Fibroblast of the aortic adventitia (primary cell): ENCODE measurements around the gene USP31. TPM values are rescaled to one million over a fixed set of nuclear protein-coding genes. Genes with fewer than 3 reads are reported as not detected.

Experiments
- DNase-seq: peaks from one replicate; pipeline ENCODE4 v3.0.0-alpha.2; 2010; ENCODE audit warnings: low read depth
- H3K4me3 ChIP-seq: 2 replicates; pipeline ENCODE4 v1.5.1; 2011; ENCODE audit warnings: low read depth, mild to moderate bottlenecking, control low read depth, low read length, moderate library complexity
- total RNA-seq: library from RNA; depleted of rRNA; stranded (reverse); fragments of >200 nt; gene quantifications from 2 replicates; pipeline ENCODE4 v1.2.3, GENCODE V29; 2012; ENCODE audit warnings: low replicate concordance
- TF ChIP-seq, protein P1 (sequence below): IDR thresholded peaks from 2 replicates; pipeline ENCODE4 v1.5.1; 2011; ENCODE audit warnings: mild to moderate bottlenecking, low read length, control low read depth, inconsistent platforms; ENCODE audit not compliant: insufficient read depth

Gene USP31
- total RNA-seq, 1 donor, result 9.0 TPM

- DNase-seq, result peak; percentile 77
- TF ChIP-seq, protein P1, sequence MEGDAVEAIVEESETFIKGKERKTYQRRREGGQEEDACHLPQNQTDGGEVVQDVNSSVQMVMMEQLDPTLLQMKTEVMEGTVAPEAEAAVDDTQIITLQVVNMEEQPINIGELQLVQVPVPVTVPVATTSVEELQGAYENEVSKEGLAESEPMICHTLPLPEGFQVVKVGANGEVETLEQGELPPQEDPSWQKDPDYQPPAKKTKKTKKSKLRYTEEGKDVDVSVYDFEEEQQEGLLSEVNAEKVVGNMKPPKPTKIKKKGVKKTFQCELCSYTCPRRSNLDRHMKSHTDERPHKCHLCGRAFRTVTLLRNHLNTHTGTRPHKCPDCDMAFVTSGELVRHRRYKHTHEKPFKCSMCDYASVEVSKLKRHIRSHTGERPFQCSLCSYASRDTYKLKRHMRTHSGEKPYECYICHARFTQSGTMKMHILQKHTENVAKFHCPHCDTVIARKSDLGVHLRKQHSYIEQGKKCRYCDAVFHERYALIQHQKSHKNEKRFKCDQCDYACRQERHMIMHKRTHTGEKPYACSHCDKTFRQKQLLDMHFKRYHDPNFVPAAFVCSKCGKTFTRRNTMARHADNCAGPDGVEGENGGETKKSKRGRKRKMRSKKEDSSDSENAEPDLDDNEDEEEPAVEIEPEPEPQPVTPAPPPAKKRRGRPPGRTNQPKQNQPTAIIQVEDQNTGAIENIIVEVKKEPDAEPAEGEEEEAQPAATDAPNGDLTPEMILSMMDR, result no peak
- H3K4me3 ChIP-seq, result peak overlapping the region; percentile 44
Measured at GRCh38 chr16:23072084-23072599, 77.1 kb downstream of the USP31 start.

DNA sequence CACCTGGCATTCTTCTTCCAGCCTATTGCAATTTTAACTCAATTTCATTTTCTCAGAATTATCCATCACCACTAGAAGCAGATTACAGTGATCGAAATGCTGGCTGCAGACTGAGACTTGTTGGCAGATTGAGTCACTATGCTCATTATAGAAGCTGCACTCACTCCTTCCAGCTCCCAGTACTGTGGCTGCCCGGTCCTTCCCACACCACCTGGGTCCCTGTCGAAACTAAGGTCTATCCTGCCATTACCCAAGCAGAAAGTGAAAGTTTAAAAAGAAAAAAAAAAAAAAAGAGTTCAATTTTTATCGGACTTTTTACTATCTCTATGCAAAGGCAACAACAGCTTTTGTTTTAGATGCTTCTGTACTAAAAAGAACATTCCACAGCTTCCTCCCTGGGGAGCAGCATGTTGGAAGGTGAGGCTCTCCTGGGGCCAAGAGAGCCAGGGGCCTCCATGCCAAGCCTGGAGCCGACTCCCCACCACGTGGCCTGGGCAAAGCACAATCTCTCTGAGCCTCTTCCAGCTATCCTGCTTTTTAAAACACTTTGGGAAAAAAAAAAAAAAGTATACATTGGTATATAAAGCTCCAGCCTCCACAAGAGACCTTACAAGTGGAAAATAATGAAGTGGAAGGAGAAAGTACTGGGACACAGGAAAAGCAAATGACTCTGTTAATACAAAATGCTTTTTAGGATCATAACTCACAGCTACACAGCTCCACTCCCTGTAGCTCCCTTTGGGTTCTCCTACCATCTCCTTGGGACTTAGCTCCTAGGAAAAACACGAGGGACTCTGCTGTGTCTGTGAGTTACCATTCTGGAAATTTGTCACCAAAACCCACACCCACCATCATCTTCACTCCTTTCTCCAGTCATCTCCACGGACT, 77.8 kb downstream of the USP31 start:
- H3K4me3 ChIP-seq, result peak overlapping the region; percentile 44
- TF ChIP-seq, protein P1, result no peak
- DNase-seq, result peak; percentile 65

DNA sequence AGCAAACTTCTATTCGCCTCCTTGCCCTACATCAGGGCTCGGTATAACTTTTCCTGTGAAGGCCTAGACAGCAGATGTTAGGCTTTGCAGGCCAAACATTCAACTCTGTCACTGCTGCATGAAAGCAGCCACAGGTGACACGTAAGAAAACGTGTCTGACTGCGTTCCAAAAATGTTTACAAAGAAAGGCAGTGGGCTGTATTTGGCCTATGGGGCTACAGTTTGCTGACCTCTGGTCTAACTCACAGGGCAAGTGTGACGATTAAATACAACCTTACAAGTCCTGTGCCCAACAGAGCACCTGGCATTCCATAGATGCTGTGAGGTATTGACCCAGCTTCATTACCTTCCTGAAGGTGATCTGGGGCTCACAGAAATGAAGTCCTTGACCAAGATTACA, 79.4 kb downstream of the USP31 start:
- no peak for DNase-seq
- no peak overlapping the region for H3K4me3 ChIP-seq
- TF ChIP-seq, protein P1, result no peak

- no peak for DNase-seq
- no peak overlapping the region for H3K4me3 ChIP-seq
- TF ChIP-seq, protein P1, result no peak
Measured at GRCh38 chr16:23068079-23068736, 81.0 kb downstream of the USP31 start.

GRCh38 chr16:23066676-23067075, 82.6 kb downstream of the USP31 start:
- DNase-seq, result no peak
- TF ChIP-seq, protein P1, result no peak
- no peak overlapping the region for H3K4me3 ChIP-seq

DNA sequence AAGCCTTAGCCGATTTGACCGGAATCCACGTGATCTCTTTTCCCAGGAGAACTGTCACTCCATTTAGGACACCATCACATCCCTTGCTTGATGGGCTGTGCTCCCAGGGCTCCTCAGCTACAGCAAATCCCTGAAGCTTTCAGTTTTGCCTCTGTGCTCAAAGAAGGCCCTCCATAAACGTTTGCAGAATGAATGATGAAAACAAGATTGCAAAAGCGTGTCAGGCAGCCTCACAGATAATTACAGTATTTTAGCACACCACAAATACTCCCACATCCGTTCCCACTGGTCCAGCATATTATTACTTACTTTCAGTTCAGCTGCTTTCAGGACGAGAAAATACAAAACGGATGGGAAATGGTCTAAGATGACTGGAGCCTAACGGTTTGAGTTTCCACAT, 84.6 kb downstream of the USP31 start:
- no peak overlapping the region for H3K4me3 ChIP-seq
- no peak for DNase-seq
- TF ChIP-seq, protein P1, result no peak
